ENCODE data around the gene WDR90. TPM values are rescaled to one million over a fixed set of nuclear protein-coding genes. Genes with fewer than 3 reads are reported as not detected.
A peak's percentile ranks its signal among the peaks of the same experiment; 100 is the strongest.

The WDR90 gene
- total and polyA plus RNA-seq, 2 of the 13 experiments (the other 11 are each of a cell fraction or from before 2014, with no cell fraction given): 14.9 to 28.9 TPM

- TF ChIP-seq ZNF546 (CRISPR knock-in tag; conservative IDR thresholded peaks at IDR 0.05) (no peak), IKZF1 (IDR thresholded peaks at IDR 0.05) (no peak), ZBTB26 (CRISPR knock-in tag; IDR thresholded peaks at IDR 0.05; ENCODE audit: borderline replicate concordance) (no peak), ZNF414 (CRISPR knock-in tag; IDR thresholded peaks at IDR 0.05) (peak; percentile 45; the same call in 1 of the 2 replicates), ZNF496 (CRISPR knock-in tag; IDR thresholded peaks at IDR 0.05; ENCODE audit: insufficient replicate concordance) (no peak), CHCHD3 (CRISPR knock-in tag; IDR thresholded peaks at IDR 0.05) (no peak), MAF1 (CRISPR knock-in tag; IDR thresholded peaks at IDR 0.05; ENCODE audit: borderline replicate concordance) (no peak), FOXK2 (IDR thresholded peaks at IDR 0.05) (no peak), CEBPZ (IDR thresholded peaks at IDR 0.05; ENCODE audit: low read length) (no peak), EED (CRISPR knock-in tag; IDR thresholded peaks at IDR 0.05) (no peak), KDM2A (CRISPR knock-in tag; IDR thresholded peaks at IDR 0.05; ENCODE audit: borderline replicate concordance, low read depth) (peak; percentile 74), RARA (CRISPR knock-in tag; IDR thresholded peaks at IDR 0.05) (no peak; the same call in 1 of the 2 replicates), TCF12 (IDR thresholded peaks at IDR 0.05) (no peak), TCF12 (CRISPR knock-in tag; IDR thresholded peaks at IDR 0.05) (0 out of 2 replicates have a peak, but pooled peaks have one; percentile 40), ZNF780A (CRISPR knock-in tag; IDR thresholded peaks at IDR 0.05) (no peak), ZNF556 (CRISPR knock-in tag; IDR thresholded peaks at IDR 0.05; ENCODE audit: borderline replicate concordance) (0 out of 2 replicates have a peak, but pooled peaks have one; percentile 75), ZNF251 (CRISPR knock-in tag; IDR thresholded peaks at IDR 0.05) (no peak; the same call in 1 of the 2 replicates), GMEB1 (CRISPR knock-in tag; IDR thresholded peaks at IDR 0.05; ENCODE audit: borderline replicate concordance) (peak; percentile 15; the same call in 1 of the 2 replicates), NBN (conservative IDR thresholded peaks at IDR 0.05) (no peak)
These were observed 7.6 kb upstream of the WDR90 start, which contains the start of gene MCRIP2 (continued) for GRCh38 chr16:641326-642188.
